HEK293 (cell line): Measurements from ENCODE around the gene C2orf81.

Experiments
- GFI1B ChIP-seq: fragments of 450-650 bp; formaldehyde crosslinking; IDR thresholded peaks from 2 replicates; pipeline ENCODE4 v1.5.1; 2016; ENCODE audit warnings: missing biosample characterization, missing genetic modification characterization
- GLI2 ChIP-seq: fragments of 450-650 bp; formaldehyde crosslinking; IDR thresholded peaks from 2 replicates; pipeline ENCODE4; 2017; ENCODE audit warnings: missing biosample characterization, missing genetic modification characterization, low read depth, borderline replicate concordance
- GLI4 ChIP-seq: fragments of 450-650 bp; formaldehyde crosslinking; IDR thresholded peaks from 2 replicates; pipeline ENCODE4 v1.5.1; 2016; ENCODE audit warnings: missing biosample characterization, missing genetic modification characterization
- KLF10 ChIP-seq: fragments of 450-650 bp; IDR thresholded peaks from 2 replicates; pipeline ENCODE4 v1.5.1; 2018; ENCODE audit warnings: missing biosample characterization, mild to moderate bottlenecking, missing genetic modification characterization
- KLF16 ChIP-seq: fragments of 450-650 bp; formaldehyde crosslinking; IDR thresholded peaks from 2 replicates; pipeline ENCODE4 v1.5.1; 2017; ENCODE audit warnings: missing biosample characterization, missing genetic modification characterization
- KLF17 ChIP-seq: fragments of 450-650 bp; formaldehyde crosslinking; IDR thresholded peaks from 2 replicates; pipeline ENCODE4 v1.5.1; 2016; ENCODE audit warnings: missing biosample characterization, missing genetic modification characterization
- SETDB1 ChIP-seq: IDR thresholded peaks from one replicate; pipeline ENCODE4 v1.6.1; 2017; ENCODE audit warnings: mild to moderate bottlenecking, low read length, moderate library complexity, mixed read lengths; ENCODE audit not compliant: insufficient read length
- ZBTB1 ChIP-seq: fragments of 450-650 bp; formaldehyde crosslinking; IDR thresholded peaks from 2 replicates; pipeline ENCODE4 v1.5.1; 2016; ENCODE audit warnings: missing biosample characterization, missing genetic modification characterization
- ZBTB21 ChIP-seq: fragments of 450-650 bp; formaldehyde crosslinking; IDR thresholded peaks from 2 replicates; pipeline ENCODE4 v1.5.1; 2017; ENCODE audit warnings: missing biosample characterization, missing genetic modification characterization
- ZEB2 ChIP-seq: fragments of 450-650 bp; formaldehyde crosslinking; IDR thresholded peaks from 2 replicates; pipeline ENCODE4 v1.5.1; 2016; ENCODE audit warnings: missing biosample characterization, missing genetic modification characterization
- ZFP3 ChIP-seq: fragments of 450-650 bp; formaldehyde crosslinking; IDR thresholded peaks from 2 replicates; pipeline ENCODE4 v1.5.1; 2016; ENCODE audit warnings: low read depth, missing biosample characterization, missing genetic modification characterization
- ZIC2 ChIP-seq: fragments of 450-650 bp; formaldehyde crosslinking; IDR thresholded peaks from 2 replicates; pipeline ENCODE4 v1.5.1; 2016; ENCODE audit warnings: missing biosample characterization, missing genetic modification characterization
- ZNF133 ChIP-seq: fragments of 450-650 bp; formaldehyde crosslinking; IDR thresholded peaks from 2 replicates; pipeline ENCODE4 v1.5.1; 2016; ENCODE audit warnings: missing biosample characterization, missing genetic modification characterization
- ZNF138 ChIP-seq: fragments of 450-650 bp; formaldehyde crosslinking; IDR thresholded peaks from 2 replicates; pipeline ENCODE4 v1.5.1; 2016; ENCODE audit warnings: missing biosample characterization, missing genetic modification characterization, borderline replicate concordance
- ZNF174 ChIP-seq: fragments of 450-650 bp; formaldehyde crosslinking; IDR thresholded peaks from 2 replicates; pipeline ENCODE4 v1.5.0; 2017; ENCODE audit warnings: missing biosample characterization, mild to moderate bottlenecking, missing genetic modification characterization
- ZNF184 ChIP-seq: fragments of 450-650 bp; IDR thresholded peaks from 2 replicates; pipeline ENCODE4 v1.5.1; 2018; ENCODE audit warnings: missing biosample characterization, mild to moderate bottlenecking, missing genetic modification characterization
- ZNF202 ChIP-seq: fragments of 450-650 bp; formaldehyde crosslinking; IDR thresholded peaks from 2 replicates; pipeline ENCODE4 v1.5.1; 2016; ENCODE audit warnings: missing biosample characterization, missing genetic modification characterization, borderline replicate concordance
- ZNF23 ChIP-seq: fragments of 450-650 bp; formaldehyde crosslinking; IDR thresholded peaks from 2 replicates; pipeline ENCODE4 v1.5.1; 2016; ENCODE audit warnings: missing biosample characterization, missing genetic modification characterization, borderline replicate concordance
- ZNF248 ChIP-seq: fragments of 450-650 bp; formaldehyde crosslinking; IDR thresholded peaks from 2 replicates; pipeline ENCODE4 v1.5.1; 2017; ENCODE audit warnings: missing biosample characterization, missing genetic modification characterization
- ZNF274 ChIP-seq, 2 experiments: fragments of 200-500 bp in 1 of 2; fragments of 450-650 bp in 1 of 2; sonication (Bioruptor generic) in 1 of 2; formaldehyde crosslinking in 1 of 2; IDR thresholded peaks; 2 replicates each; pipeline versions ENCODE4 v1.5.1 to v1.6.1; 2014 to 2016; ENCODE audit warnings: borderline replicate concordance in 1 of 2, inconsistent platforms in 1 of 2, low read length in 1 of 2, missing biosample characterization in 1 of 2, missing genetic modification characterization in 1 of 2
- ZNF362 ChIP-seq: fragments of 450-650 bp; formaldehyde crosslinking; IDR thresholded peaks from 2 replicates; pipeline ENCODE4 v1.5.1; 2016; ENCODE audit warnings: missing biosample characterization, missing genetic modification characterization
- ZNF416 ChIP-seq: fragments of 450-650 bp; formaldehyde crosslinking; IDR thresholded peaks from 2 replicates; pipeline ENCODE4 v1.5.1; 2016; ENCODE audit warnings: missing biosample characterization, missing genetic modification characterization
- ZNF473 ChIP-seq: fragments of 450-650 bp; formaldehyde crosslinking; IDR thresholded peaks from 2 replicates; pipeline ENCODE4 v1.5.1; 2017; ENCODE audit warnings: missing biosample characterization, missing genetic modification characterization
- ZNF510 ChIP-seq: fragments of 450-650 bp; formaldehyde crosslinking; IDR thresholded peaks from 2 replicates; pipeline ENCODE4 v1.5.1; 2018; ENCODE audit warnings: mild to moderate bottlenecking, missing genetic modification characterization, missing biosample characterization; ENCODE audit not compliant: insufficient replicate concordance
- ZNF548 ChIP-seq: fragments of 450-650 bp; formaldehyde crosslinking; IDR thresholded peaks from 2 replicates; pipeline ENCODE4 v1.5.1; 2016; ENCODE audit warnings: missing biosample characterization, missing genetic modification characterization
- ZNF558 ChIP-seq: fragments of 450-650 bp; formaldehyde crosslinking; IDR thresholded peaks from 2 replicates; pipeline ENCODE4 v1.5.1; 2016; ENCODE audit warnings: missing biosample characterization, missing genetic modification characterization
- ZNF596 ChIP-seq: fragments of 450-650 bp; IDR thresholded peaks from 2 replicates; pipeline ENCODE4 v1.5.0; 2018; ENCODE audit warnings: missing biosample characterization, mild to moderate bottlenecking, missing genetic modification characterization, moderate library complexity
- ZNF626 ChIP-seq: fragments of 450-650 bp; sonication (Bioruptor Pico); formaldehyde crosslinking; IDR thresholded peaks from 2 replicates; pipeline ENCODE4 v1.5.1; 2018; ENCODE audit warnings: missing biosample characterization, missing genetic modification characterization, inconsistent platforms
- ZNF660 ChIP-seq: fragments of 450-650 bp; IDR thresholded peaks from 2 replicates; pipeline ENCODE4 v1.5.1; 2018; ENCODE audit warnings: missing biosample characterization, mild to moderate bottlenecking, missing genetic modification characterization
- ZNF747 ChIP-seq: fragments of 450-650 bp; formaldehyde crosslinking; IDR thresholded peaks from 2 replicates; pipeline ENCODE4 v1.5.1; 2016; ENCODE audit warnings: missing biosample characterization, missing genetic modification characterization
- ZNF768 ChIP-seq: fragments of 450-650 bp; formaldehyde crosslinking; IDR thresholded peaks from 2 replicates; pipeline ENCODE4 v1.5.1; 2018; ENCODE audit warnings: missing biosample characterization, mild to moderate bottlenecking, missing genetic modification characterization
- ZNF785 ChIP-seq: fragments of 450-650 bp; formaldehyde crosslinking; IDR thresholded peaks from 2 replicates; pipeline ENCODE4 v1.5.1; 2016; ENCODE audit warnings: missing biosample characterization, missing genetic modification characterization
- ZNF791 ChIP-seq: fragments of 450-650 bp; formaldehyde crosslinking; IDR thresholded peaks from 2 replicates; pipeline ENCODE4 v1.5.1; 2016; ENCODE audit warnings: missing biosample characterization, missing genetic modification characterization
- ZNF792 ChIP-seq: fragments of 450-650 bp; formaldehyde crosslinking; IDR thresholded peaks from 2 replicates; pipeline ENCODE4 v1.5.1; 2016; ENCODE audit warnings: missing biosample characterization, missing genetic modification characterization
- ZNF830 ChIP-seq: fragments of 450-650 bp; IDR thresholded peaks from 2 replicates; pipeline ENCODE4 v1.5.0; 2018; ENCODE audit warnings: missing biosample characterization, missing genetic modification characterization, low read depth, mild to moderate bottlenecking, moderate library complexity
- TF ChIP-seq, protein P1 (sequence below): fragments of 450-650 bp; formaldehyde crosslinking; IDR thresholded peaks from 2 replicates; pipeline ENCODE4 v1.5.1; 2016; ENCODE audit warnings: missing biosample characterization, missing genetic modification characterization
- TF ChIP-seq, protein P2 (sequence below): fragments of 450-650 bp; formaldehyde crosslinking; IDR thresholded peaks from 2 replicates; pipeline ENCODE4 v1.5.1; 2016; ENCODE audit warnings: missing biosample characterization, missing genetic modification characterization

C2orf81 gene

DNA sequence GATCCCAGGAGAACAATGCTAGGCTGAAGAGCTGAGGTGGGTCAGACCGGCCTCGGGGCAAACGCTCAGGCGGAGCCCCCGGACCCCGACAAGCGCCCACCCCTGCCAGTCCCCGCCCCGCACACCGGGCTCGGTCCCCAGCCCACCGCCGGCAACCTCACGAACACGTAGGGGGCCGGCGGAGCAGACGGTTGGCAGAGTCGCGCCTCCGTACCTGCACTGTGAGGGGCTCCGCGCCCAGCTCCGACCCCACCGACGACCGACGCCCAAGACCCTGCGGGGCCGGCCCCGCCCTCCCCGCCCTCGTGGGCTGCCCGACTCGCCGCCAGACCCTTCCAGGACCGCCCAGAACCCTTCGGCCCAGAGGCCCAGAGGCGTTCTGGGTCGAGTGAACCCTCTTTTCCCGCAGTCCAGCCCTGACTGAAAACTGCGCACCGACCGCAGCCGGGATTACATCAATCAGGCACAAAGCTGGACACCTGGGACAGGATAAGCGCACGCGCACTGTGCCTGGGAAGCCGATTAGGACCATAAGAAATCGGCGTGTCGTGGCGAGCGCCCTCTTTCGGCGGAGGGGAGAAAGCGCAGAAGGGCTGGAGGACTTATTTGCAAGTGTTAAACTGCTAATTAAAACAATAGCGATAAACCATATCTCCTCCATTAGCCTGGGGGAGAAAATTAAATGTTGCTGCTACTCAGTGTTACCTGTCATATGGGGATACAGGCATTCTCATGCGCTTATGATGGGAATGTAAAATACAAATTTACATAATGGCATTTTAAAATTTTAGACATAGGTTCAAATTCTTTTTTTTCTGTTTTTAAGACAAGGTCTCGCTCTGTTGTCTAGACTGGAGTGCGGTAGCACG, 29.6 kb downstream of the C2orf81 start (continued):
- no peak for TF ChIP-seq ZNF510 (tag by site-specific recombination)
- no peak for TF ChIP-seq ZNF23 (tag by site-specific recombination)
- no peak for TF ChIP-seq ZNF473
- TF ChIP-seq SETDB1, result no peak
- no peak for TF ChIP-seq GLI4
- TF ChIP-seq ZNF558 (tag by site-specific recombination), result no peak; the same call in 1 of the 2 replicates
- no peak for TF ChIP-seq GLI2
- TF ChIP-seq ZNF626 (tag by site-specific recombination), result no peak
- no peak for TF ChIP-seq ZNF133
- TF ChIP-seq ZEB2 (tag by site-specific recombination), result 0 out of 2 replicates have a peak, but pooled peaks have one; percentile 39
- no peak for TF ChIP-seq ZNF362 (tag by site-specific recombination)
- TF ChIP-seq ZBTB1 (tag by site-specific recombination), result no peak
- no peak for TF ChIP-seq ZNF274 (IDR thresholded peaks at IDR 0.05; ENCODE audit: low read length)
- no peak for TF ChIP-seq ZNF274 (tag by site-specific recombination; IDR thresholded peaks at IDR 0.05; ENCODE audit: borderline replicate concordance)
- TF ChIP-seq ZNF792 (tag by site-specific recombination), result no peak
- TF ChIP-seq ZNF660, result 0 out of 2 replicates have a peak, but pooled peaks have one; percentile 37
- no peak for TF ChIP-seq ZNF596 (tag by site-specific recombination)
- no peak for TF ChIP-seq ZNF138 (tag by site-specific recombination)
- no peak for TF ChIP-seq ZNF202 (tag by site-specific recombination)
- TF ChIP-seq KLF16 (tag by site-specific recombination), result peak; percentile 73
- no peak for TF ChIP-seq ZNF416 (tag by site-specific recombination)
- no peak for TF ChIP-seq ZNF248 (tag by site-specific recombination)
- TF ChIP-seq, protein P1, sequence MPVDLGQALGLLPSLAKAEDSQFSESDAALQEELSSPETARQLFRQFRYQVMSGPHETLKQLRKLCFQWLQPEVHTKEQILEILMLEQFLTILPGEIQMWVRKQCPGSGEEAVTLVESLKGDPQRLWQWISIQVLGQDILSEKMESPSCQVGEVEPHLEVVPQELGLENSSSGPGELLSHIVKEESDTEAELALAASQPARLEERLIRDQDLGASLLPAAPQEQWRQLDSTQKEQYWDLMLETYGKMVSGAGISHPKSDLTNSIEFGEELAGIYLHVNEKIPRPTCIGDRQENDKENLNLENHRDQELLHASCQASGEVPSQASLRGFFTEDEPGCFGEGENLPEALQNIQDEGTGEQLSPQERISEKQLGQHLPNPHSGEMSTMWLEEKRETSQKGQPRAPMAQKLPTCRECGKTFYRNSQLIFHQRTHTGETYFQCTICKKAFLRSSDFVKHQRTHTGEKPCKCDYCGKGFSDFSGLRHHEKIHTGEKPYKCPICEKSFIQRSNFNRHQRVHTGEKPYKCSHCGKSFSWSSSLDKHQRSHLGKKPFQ (tag by site-specific recombination), result no peak
- peak; percentile 50; the same call in 1 of the 2 replicates for TF ChIP-seq KLF10 (tag by site-specific recombination)
- no peak for TF ChIP-seq ZNF785 (tag by site-specific recombination)
- TF ChIP-seq ZNF548 (tag by site-specific recombination), result no peak
- TF ChIP-seq ZFP3, result no peak
- TF ChIP-seq ZNF768 (tag by site-specific recombination), result no peak
- TF ChIP-seq ZNF791 (tag by site-specific recombination), result no peak
- TF ChIP-seq, protein P2, sequence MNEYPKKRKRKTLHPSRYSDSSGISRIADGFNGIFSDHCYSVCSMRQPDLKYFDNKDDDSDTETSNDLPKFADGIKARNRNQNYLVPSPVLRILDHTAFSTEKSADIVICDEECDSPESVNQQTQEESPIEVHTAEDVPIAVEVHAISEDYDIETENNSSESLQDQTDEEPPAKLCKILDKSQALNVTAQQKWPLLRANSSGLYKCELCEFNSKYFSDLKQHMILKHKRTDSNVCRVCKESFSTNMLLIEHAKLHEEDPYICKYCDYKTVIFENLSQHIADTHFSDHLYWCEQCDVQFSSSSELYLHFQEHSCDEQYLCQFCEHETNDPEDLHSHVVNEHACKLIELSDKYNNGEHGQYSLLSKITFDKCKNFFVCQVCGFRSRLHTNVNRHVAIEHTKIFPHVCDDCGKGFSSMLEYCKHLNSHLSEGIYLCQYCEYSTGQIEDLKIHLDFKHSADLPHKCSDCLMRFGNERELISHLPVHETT (tag by site-specific recombination), result no peak
- no peak for TF ChIP-seq ZBTB21 (tag by site-specific recombination)
- TF ChIP-seq ZNF174 (tag by site-specific recombination), result no peak
- TF ChIP-seq ZIC2, result no peak
- no peak for TF ChIP-seq GFI1B (tag by site-specific recombination)
- peak; percentile 74; the same call in 1 of the 2 replicates for TF ChIP-seq KLF17
- TF ChIP-seq ZNF184 (tag by site-specific recombination), result no peak
- no peak for TF ChIP-seq ZNF747
- TF ChIP-seq ZNF830 (tag by site-specific recombination), result no peak
